ENCODE results near the gene RPS6KB1. TPM values are rescaled to one million over a fixed set of nuclear protein-coding genes. Genes with fewer than 3 reads are reported as not detected.

RPS6KB1 gene
- total RNA-seq, 1 donor from 2014 or later, result 34.9 TPM

DNA sequence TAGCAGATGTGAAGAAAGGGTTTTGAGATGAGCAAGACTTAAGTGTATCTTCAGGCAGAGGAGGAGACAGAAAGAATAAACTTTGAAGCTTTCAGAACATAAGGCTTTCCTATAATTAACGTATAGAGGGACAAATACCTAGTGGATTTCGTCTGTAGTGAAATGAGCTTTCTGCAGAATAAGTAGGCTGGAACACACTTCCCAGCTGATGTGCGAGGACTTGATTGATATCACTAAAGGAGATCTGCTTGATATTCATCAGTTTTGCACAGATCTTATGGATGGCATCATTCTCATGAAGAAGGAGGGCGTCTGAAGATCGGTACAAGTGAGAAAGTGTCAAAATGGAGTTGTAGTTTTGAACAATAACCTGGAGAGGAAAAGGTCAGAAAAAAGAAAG is 15.0 kb upstream of the RPS6KB1 start:
- Histone ChIP-seq H3K4me1 (no peaks in the 10 kb centered on the region), H3K27ac (no peak overlapping the region), H3K9me3 (no peaks in the 10 kb centered on the region), H3K27me3 (no peaks in the 10 kb centered on the region), H3K4me3 (no peak overlapping the region), H3K36me3 (peaks cover 73% of the 10 kb centered on the region)
- ATAC-seq, result no peak
- no peak for TF ChIP-seq CTCF (IDR thresholded peaks at IDR 0.05)
- DNase-seq, result no peak
- intact Hi-C loops (cut with DNase I), result no loop called here

DNA sequence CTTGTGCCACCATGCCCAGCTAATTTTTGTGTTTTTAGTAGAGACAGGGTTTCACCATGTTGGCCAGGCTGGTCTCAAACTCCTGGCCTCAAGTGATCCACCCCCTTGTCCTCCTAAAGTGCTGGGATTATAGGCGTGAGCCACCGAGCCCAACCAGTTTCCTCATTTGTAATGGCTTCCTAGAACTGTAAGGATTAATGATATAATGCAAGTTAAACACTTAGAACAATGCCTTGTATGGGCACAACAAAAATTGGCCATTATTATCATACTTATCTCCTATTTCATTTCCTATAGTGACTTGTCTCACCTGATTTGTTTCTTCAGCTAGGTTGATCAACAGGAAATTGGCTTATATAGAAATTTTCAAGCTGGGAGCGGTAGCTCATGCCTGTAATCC is 14.3 kb upstream of the RPS6KB1 start:
- TF ChIP-seq CTCF (IDR thresholded peaks at IDR 0.05), result no peak
- Histone ChIP-seq H3K4me1 (no peaks in the 10 kb centered on the region), H3K9me3 (no peaks in the 10 kb centered on the region), H3K36me3 (peaks cover 80% of the 10 kb centered on the region), H3K4me3 (no peak overlapping the region), H3K27ac (no peak overlapping the region), H3K27me3 (no peaks in the 10 kb centered on the region)
- intact Hi-C loops (cut with DNase I), result no loop called here
- ATAC-seq (no peak), DNase-seq (no peak)

- DNase-seq, result no peak
- H3K4me1 ChIP-seq, result no peaks in the 10 kb centered on the region
- H3K27ac ChIP-seq, result no peak overlapping the region
- no peak for ATAC-seq
- intact Hi-C loops (cut with DNase I), result no loop called here
- no peak for TF ChIP-seq CTCF (IDR thresholded peaks at IDR 0.05)
- no peak overlapping the region for H3K4me3 ChIP-seq
- H3K9me3 ChIP-seq, result no peaks in the 10 kb centered on the region
- no peaks in the 10 kb centered on the region for H3K27me3 ChIP-seq
- peaks cover 66% of the 10 kb centered on the region for H3K36me3 ChIP-seq
These were observed 8.1 kb upstream of the RPS6KB1 start for GRCh38 chr17:59884861-59885260.

- Histone ChIP-seq H3K4me3 (no peak overlapping the region), H3K36me3 (peaks cover 33% of the 10 kb centered on the region), H3K4me1 (peaks cover 8% of the 10 kb centered on the region), H3K27ac (no peak overlapping the region), H3K9me3 (no peaks in the 10 kb centered on the region), H3K27me3 (no peaks in the 10 kb centered on the region)
- ATAC-seq, result no peak
- no peak for DNase-seq
- no peak for TF ChIP-seq CTCF (IDR thresholded peaks at IDR 0.05)
- intact Hi-C loops (cut with DNase I), result no loop called here
These were observed 4.7 kb upstream of the RPS6KB1 start for GRCh38 chr17:59888145-59888750.

DNA sequence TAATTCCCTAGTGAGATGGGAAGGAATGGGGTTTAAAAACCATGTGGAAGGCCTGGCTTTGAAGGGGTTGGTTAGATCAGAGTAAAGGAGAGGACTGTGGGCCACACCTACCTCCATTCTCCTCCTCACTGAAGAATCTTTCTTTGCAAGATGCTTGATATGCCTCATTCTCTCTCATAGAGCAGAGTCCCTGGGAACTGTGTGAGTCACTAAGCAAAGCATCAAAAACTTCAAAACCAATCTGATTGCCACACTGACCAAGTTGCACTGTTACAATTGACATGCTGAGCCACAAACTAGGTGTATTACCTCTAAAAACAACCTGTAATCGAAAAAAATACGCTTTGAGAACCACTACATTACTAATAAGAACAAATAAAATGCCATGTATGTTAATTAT is 2.2 kb upstream of the RPS6KB1 start:
- no peak for DNase-seq
- no peak overlapping the region for H3K27ac ChIP-seq
- H3K4me1 ChIP-seq, result peaks cover 18% of the 10 kb centered on the region
- peaks cover 10% of the 10 kb centered on the region for H3K36me3 ChIP-seq
- no peak for ATAC-seq
- no peaks in the 10 kb centered on the region for H3K9me3 ChIP-seq
- intact Hi-C loops (cut with DNase I), result no loop called here
- H3K4me3 ChIP-seq, result no peak overlapping the region
- no peaks in the 10 kb centered on the region for H3K27me3 ChIP-seq
- no peak for TF ChIP-seq CTCF (IDR thresholded peaks at IDR 0.05)
